ENCODE data around the gene ZNF385A.

ZNF385A gene

DNA sequence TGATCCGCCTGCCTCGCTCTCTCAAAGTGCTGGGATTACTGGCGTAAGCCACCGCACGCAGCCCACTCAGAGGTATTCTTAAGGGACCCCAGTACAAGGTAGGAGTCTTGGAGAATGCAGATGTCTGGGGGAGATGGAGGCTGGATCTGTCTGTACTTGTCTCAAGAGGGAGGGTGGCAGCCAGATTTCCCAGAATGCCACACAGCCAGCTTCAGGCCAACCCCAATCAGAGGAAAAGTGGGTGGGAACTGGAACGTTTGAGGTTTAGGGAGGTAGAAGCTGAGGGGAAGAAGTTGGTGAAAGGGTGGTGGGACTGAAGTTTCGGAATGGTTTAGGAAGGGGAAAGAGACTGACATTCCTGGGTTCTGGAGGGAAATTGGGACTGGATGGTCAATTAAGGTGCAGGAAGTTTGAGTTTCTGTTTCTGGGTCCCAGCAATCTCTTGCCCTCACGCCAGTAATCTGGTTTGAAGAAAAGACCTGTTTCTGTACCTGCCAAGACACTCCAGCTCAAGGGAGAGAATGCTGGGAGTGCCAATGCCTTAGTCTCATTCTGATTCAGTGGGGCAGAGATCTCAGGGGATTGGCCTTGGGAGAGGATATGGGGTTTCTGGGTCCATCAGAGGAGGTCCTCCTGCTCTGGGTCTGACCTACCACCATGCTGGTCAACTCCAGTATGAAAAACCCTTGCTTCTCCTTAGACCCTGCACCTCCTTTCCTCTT lies 8.1 kb upstream of the ZNF385A start:
- DNase-seq (ENCODE audit: low spot score) = no peak

GRCh38 chr12:54390668-54391551 lies 6.4 kb upstream of the ZNF385A start:
- DNase-seq (ENCODE audit: low spot score) = peak; percentile 61

DNA sequence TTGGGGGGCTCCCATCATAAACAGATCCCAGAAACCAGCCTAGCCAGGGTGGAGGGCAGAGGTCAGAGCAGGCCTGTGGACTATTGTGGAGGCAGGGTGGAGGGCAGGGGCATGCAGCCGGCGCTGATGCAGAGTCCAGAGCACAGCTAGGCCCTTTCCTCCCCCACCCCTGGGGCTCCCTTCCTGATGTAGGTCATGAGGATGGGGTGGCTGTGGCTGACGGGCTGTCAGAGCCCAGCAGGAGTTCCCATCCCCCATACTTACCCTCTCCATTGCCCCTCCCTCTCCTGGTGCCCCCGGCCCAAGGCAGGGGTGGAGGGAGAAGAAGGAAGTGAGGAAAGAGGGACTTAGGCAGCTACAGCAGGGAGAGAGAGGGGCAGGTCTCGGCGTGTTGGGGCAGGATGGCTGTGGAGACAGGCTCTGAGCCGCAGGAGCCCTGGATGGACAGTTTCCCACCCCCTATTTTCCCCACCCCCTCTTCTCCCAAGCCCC lies 5.7 kb upstream of the ZNF385A start:
- no peak for DNase-seq (ENCODE audit: low spot score)

GRCh38 chr12:54389607-54390175 lies 5.2 kb upstream of the ZNF385A start:
- no peak for DNase-seq (ENCODE audit: low spot score)

DNA sequence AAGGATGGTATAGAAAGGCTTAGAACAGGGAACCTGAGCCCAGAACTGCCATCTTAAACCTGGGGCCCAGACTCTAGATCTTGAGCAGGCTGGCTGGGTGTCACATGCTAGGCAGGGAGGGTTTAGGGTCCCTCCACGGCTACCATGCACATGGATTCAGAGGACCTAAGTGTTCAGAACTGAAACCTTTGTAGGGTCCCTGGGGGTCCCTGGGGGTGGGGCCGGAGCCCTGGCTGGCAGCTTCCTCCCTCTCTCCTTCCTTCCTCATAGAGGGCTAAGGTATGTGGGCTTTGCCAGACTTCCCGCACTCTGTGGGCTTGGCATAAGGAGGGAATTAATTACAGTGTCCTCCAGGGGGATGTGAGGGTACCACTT lies 4.6 kb upstream of the ZNF385A start:
- no peak for DNase-seq (ENCODE audit: low spot score)

DNA sequence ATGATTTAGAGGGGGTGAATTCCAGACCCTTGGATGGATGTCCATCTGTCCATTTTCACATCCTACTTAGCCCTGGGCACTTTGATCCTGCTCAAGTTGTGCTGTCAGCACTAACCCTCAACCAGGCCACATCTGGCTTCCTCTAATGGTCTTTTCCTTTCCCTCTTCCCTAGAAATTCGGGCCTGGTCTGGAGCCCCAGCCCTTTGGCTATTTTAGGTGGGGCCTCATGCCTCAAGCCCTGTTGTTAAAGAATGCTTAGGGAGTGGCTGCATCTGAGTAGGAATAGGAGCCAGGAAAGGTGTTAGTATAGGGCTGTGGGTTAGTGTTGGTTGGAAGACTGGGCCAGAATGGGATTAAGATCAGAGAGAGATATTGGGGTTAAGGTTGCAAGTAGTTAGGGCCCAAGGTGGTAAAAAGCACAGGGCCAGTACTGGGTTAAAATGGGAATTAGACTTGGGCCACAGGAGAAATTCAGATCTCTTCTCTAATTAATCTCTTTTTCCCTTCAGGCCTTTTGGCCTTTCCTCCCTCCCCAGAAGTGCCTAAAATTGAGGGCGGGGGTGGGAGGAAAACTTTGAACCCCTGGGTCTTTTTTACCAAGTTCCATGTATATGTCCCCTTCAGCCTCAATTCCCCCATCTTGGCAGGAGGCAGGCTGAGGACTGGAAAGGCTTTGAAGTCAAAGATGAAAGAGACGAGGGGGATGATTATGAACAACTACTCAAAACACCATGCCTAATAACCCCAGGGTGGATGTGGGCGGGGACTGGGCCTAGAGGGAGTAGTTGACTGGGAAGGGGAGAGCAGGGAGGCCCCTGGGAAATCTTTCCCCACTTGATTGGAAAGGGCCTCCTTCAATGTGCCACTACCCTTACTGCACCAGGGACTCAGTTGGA lies 4.0 kb upstream of the ZNF385A start:
- no peak for DNase-seq (ENCODE audit: low spot score)

DNA sequence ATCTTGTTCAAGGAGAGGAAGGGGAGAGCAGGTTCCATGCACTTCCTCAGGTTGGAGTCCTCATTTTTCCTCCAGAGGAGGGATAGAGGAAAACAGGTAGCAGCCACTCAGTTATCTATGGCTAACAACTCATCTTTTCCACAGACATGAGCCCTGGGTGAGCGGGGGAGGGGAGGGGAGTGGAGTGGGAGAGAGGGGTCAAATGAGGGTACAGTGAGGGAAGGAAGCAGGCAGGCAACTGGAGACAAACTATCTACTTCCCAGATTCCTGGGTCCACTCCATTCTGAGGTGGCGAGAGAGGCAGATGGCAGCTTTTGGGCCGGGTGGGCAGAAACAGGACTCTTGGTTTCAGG lies 2.6 kb upstream of the ZNF385A start:
- no peak for DNase-seq (ENCODE audit: low spot score)

GRCh38 chr12:54386403-54387113 lies 2.0 kb upstream of the ZNF385A start:
- no peak for DNase-seq (ENCODE audit: low spot score)

DNA sequence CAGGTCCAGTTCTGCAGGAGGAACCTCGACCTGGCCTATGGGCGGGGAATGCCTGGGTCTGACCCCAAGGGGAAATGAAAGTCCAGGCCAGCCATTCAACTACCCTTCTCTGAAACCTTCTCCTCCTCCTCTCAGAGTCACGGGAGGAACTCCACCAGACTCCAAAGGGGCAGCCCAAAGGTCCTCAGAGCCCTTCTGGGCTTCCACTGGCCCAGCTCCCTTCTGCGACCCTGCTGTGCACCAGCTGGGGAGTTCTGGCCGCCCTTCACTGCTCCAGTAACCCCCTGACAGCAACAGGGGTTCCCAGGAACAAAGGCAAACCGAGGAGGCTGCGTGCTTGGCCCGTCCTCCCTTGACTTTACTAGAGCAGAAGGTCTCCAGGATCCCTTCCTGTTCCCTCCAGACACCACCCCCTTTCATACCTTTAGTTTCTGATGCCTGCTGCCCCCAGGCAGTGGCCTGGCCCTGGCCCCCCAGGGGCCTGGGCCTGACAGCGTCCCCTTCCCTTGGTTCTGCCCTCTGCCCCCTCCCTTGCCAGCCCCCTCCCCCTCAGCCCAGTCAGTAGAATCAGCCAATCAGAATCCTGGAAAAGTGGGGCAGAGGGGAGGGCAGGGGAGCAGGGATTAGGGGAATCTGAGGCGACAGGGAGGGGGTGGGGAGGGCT lies 850 bp upstream of the ZNF385A start:
- no peak for DNase-seq (ENCODE audit: low spot score)

GRCh38 chr12:54383041-54383609 lies 1.4 kb downstream of the ZNF385A start:
- no peak for DNase-seq (ENCODE audit: low spot score)

GRCh38 chr12:54381136-54381535 lies 3.4 kb downstream of the ZNF385A start:
- DNase-seq (ENCODE audit: low spot score) = no peak

GRCh38 chr12:54379398-54380201 lies 4.9 kb downstream of the ZNF385A start:
- DNase-seq (ENCODE audit: low spot score) = peak; percentile 84

- no peak for DNase-seq (ENCODE audit: low spot score)
These were observed 5.6 kb downstream of the ZNF385A start for GRCh38 chr12:54378796-54379397.

DNA sequence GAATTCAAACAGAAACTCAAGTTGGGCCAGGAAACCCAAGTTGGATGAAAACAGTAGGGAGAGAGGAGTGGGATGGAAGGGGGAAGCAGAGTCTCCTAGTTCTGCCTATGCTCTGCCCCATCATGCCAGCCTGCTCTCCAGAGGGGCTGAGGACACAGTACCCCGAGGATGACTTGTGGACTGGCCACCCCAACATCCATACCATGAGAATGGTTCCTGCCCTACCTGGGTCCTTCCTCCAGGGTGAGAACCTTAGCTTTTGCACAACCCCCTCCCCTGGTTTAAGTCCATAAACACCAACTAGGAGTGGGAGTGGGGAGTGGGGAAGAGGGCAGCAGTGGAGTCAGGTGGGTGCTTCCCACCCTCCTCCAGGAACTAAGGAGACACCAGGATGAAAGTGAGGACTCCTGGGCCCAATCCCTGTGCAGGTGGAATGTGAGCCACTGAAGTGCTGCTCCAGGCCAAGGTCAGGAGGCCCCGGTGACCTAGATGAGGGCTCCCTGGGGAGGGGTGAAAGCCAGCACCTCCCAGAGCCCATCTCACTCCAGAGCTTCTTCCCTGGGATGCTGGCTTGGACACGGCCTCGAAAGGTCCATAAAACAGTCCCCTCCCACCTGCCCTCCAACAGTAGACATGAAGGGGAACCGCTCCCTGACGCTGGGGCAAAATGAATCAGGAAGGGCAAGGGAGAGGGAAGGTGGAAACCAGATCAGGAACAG lies 6.6 kb downstream of the ZNF385A start:
- no peak for DNase-seq (ENCODE audit: low spot score)

GRCh38 chr12:54377007-54377406 lies 7.5 kb downstream of the ZNF385A start:
- DNase-seq (ENCODE audit: low spot score) = no peak

DNA sequence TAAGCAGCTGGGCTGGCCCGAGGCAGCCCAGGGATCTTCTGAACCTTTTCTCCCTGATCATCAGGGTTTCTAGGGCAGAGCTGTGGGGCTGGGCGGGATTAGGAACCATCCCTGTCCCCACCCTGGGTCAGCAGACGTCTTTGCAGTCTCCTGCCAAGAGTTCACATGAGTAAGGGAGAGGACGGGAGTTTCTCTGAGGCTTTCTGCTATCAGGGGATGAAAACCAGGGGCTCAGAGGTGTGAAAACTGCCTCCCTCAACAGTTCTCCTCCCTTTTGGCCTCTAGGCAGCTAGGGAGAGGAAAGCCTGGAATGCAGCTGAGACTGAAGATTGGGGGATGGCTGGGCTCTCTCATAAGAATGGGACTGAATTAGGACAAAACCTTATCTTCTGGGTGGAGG lies 7.9 kb downstream of the ZNF385A start:
- DNase-seq (ENCODE audit: low spot score) = no peak

GRCh38 chr12:54375259-54375579 lies 9.3 kb downstream of the ZNF385A start:
- no peak for DNase-seq (ENCODE audit: low spot score)

DNA sequence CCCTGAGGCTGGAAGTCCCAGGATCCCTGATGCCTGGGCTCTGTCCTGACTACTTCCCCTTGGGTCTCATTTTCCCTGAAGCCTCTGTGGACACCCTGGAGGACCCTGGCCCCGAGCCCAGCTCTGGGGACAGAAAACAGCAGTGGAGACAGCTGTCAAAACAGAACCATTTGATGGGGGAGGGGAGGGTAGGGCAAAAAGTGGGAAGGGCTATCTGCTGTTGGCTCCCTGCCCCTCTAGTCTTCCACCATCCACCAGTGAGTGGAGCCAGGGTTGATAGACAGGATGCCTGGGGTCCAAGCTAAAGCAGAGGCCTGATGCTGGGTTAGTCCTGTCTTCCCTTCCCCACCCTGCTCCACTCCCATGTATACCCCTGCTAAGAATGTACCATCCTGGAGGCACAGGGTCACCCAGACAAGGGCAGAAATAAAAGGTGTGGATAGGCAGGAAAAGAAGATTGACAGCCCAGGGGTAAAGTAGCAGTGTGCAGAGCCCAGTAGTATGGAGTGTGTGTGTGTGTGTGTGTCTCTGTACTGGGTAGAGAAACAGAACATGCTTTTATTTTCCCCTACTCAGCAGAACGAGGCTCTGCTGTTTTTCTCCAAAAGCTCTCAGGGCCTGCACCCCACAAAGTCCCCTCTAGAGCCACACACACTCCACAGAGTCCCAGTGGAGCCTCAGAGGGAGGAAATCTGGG lies 9.8 kb downstream of the ZNF385A start:
- DNase-seq (ENCODE audit: low spot score) = no peak
